A549 (cell line): ENCODE data around the gene MMP24. TPM values are rescaled to one million over a fixed set of nuclear protein-coding genes. Genes with fewer than 3 reads are reported as not detected.
A peak's percentile ranks its signal among the peaks of the same experiment; 100 is the strongest.

Source experiments
- ATAC-seq, 2 experiments: fragments of 200-7000 bp in 1 of 2; fragments of >200 bp in 1 of 2; cut with Nextera tagmentation in 1 of 2; cut with Tn5 transposase in 1 of 2; 3 replicates each; pipeline versions ENCODE4 v1.8.0 to v1.9.1; 2018 to 2020; ENCODE audit warnings: mild to moderate bottlenecking in 1 of 2, moderate library complexity in 1 of 2
- CTCF ChIA-PET: fragments of 300-600 bp; sonication (Branson Sonifier 250); formaldehyde crosslinking; extraction: SDS; loops from one replicate; lab custom pipeline; 2021; ENCODE audit warnings: antibody characterized with exemption, inconsistent platforms; lab: Yijun Ruan, JAX
- POLR2A ChIA-PET: fragments of 350-600 bp; formaldehyde crosslinking; extraction: SDS; loops from one replicate; lab custom pipeline; 2021; ENCODE audit warnings: antibody characterized with exemption, inconsistent platforms; lab: Yijun Ruan, JAX
- DNase-seq, 2 experiments: peaks; one replicate each; pipeline versions ENCODE4 v3.0.0 to v3.0.0-alpha.2; 2011 to 2016; ENCODE audit warnings: low read depth in 1 of 2, low spot score in 1 of 2
- FAIRE-seq: peaks from 2 replicates; lab custom pipeline; 2011; peaks lifted over from hg19 to GRCh38; lab: Jason Lieb, UNC
- H3K27ac ChIP-seq, 2 experiments: fragments of >200 bp; sonication (Bioruptor Twin); formaldehyde crosslinking; 3 replicates each; pipeline ENCODE4 v1.5.1; 2016 to 2017
- H3K4me1 ChIP-seq: fragments of >200 bp; sonication (Bioruptor Twin); formaldehyde crosslinking; 3 replicates; pipeline ENCODE4 v1.6.1; 2016
- H3K4me2 ChIP-seq: fragments of >200 bp; sonication (Bioruptor Twin); formaldehyde crosslinking; 3 replicates; pipeline ENCODE4 v1.6.1; 2016
- H3K4me3 ChIP-seq: fragments of >200 bp; sonication (Bioruptor Twin); formaldehyde crosslinking; 3 replicates; pipeline ENCODE4 v1.5.1; 2016
- H3K9me3 ChIP-seq: fragments of >200 bp; sonication (Bioruptor Twin); formaldehyde crosslinking; 3 replicates; pipeline ENCODE4 v1.6.1; 2016
- CBX2 ChIP-seq: fragments of 200-600 bp; sonication (generic); IDR thresholded peaks from 2 replicates; pipeline ENCODE4 v1.6.1; 2016; ENCODE audit warnings: low read depth, mild to moderate bottlenecking, borderline replicate concordance
- CBX8 ChIP-seq: fragments of 200-600 bp; sonication (generic); IDR thresholded peaks from 2 replicates; pipeline ENCODE4 v1.6.1; 2016
- EHMT2 ChIP-seq: fragments of 200-600 bp; sonication (generic); IDR thresholded peaks from 2 replicates; pipeline ENCODE4 v1.6.1; 2016; ENCODE audit warnings: antibody characterized with exemption, low read depth, mild to moderate bottlenecking, moderate library complexity
- HDAC2 ChIP-seq: fragments of 200-600 bp; sonication (generic); IDR thresholded peaks from 2 replicates; pipeline ENCODE4 v1.6.1; 2016
- HEYL ChIP-seq: fragments of 250-450 bp; sonication (Bioruptor Pico); IDR thresholded peaks from 2 replicates; pipeline ENCODE4 v1.8.0; 2021; ENCODE audit warnings: mild to moderate bottlenecking, moderate library complexity
- HOXB5 ChIP-seq: fragments of 250-450 bp; sonication (Bioruptor Pico); IDR thresholded peaks from 2 replicates; pipeline ENCODE4 v1.5.0; 2020; ENCODE audit warnings: mild to moderate bottlenecking, moderate library complexity
- JUN ChIP-seq, 2 experiments: fragments of >200 bp; sonication (Bioruptor Twin); formaldehyde crosslinking; IDR thresholded peaks; 2 replicates in 1 of 2; 3 replicates in 1 of 2; pipeline ENCODE4 v1.6.1; 2016 to 2017
- KDM5A ChIP-seq: fragments of 200-600 bp; sonication (generic); IDR thresholded peaks from 2 replicates; pipeline ENCODE4 v1.6.1; 2016; ENCODE audit warnings: antibody characterized with exemption, mild to moderate bottlenecking
- MAX ChIP-seq: IDR thresholded peaks from 2 replicates; pipeline ENCODE4 v1.6.1; 2012
- NPAS2 ChIP-seq: fragments of 250-450 bp; sonication (Bioruptor Pico); IDR thresholded peaks from 2 replicates; pipeline ENCODE4 v1.8.0; 2022; ENCODE audit warnings: mild to moderate bottlenecking, moderate library complexity, borderline replicate concordance
- NR3C1 ChIP-seq: fragments of >200 bp; sonication (Bioruptor Twin); formaldehyde crosslinking; IDR thresholded peaks from 3 replicates; pipeline ENCODE4 v1.6.1; 2017
- POLR2A ChIP-seq: IDR thresholded peaks from 2 replicates; pipeline ENCODE4 v1.6.1; 2012; ENCODE audit warnings: mild to moderate bottlenecking, low read length
- POLR2AphosphoS2 ChIP-seq: conservative IDR thresholded peaks from 2 replicates; pipeline ENCODE4 v1.6.1; 2012; ENCODE audit warnings: low read length, improper control_type of control experiment, inconsistent platforms
- RAD21 ChIP-seq, 2 experiments: fragments of >200 bp in 1 of 2; sonication (Bioruptor Twin) in 1 of 2; formaldehyde crosslinking in 1 of 2; IDR thresholded peaks in 1 of 2; conservative IDR thresholded peaks in 1 of 2; 2 replicates in 1 of 2; 3 replicates in 1 of 2; pipeline ENCODE4 v1.6.1; 2012 to 2018; ENCODE audit warnings: inconsistent platforms in 1 of 2
- RARB ChIP-seq: fragments of 250-450 bp; sonication (Bioruptor Pico); IDR thresholded peaks from 2 replicates; pipeline ENCODE4 v1.8.0; 2021; ENCODE audit warnings: mild to moderate bottlenecking, moderate library complexity
- REST ChIP-seq: fragments of 200-600 bp; sonication (generic); IDR thresholded peaks from 2 replicates; pipeline ENCODE4 v1.6.1; 2016; ENCODE audit warnings: antibody characterized with exemption, mild to moderate bottlenecking, moderate library complexity
- SMC3 ChIP-seq: fragments of >200 bp; sonication (Bioruptor Twin); formaldehyde crosslinking; IDR thresholded peaks from 3 replicates; pipeline ENCODE4 v1.6.1; 2018; ENCODE audit warnings: inconsistent platforms
- WGBS: methylation state at CpG from one replicate; pipeline ENCODE4 v1.1.6; 2017; ENCODE audit errors: missing lambda C conversion rate; 5-methylcytosine and 5-hydroxymethylcytosine counted together
- polyA plus RNA-seq, 4 experiments: library from polyadenylated mRNA; depleted of rRNA in 3 of 4; stranded (reverse); fragments of >200 nt; fragmentation: RNase III in 1 of 4; extraction: RNeasy Plus Mini Kit Qiagen cat#74134 plus additional on column Dnase treatment in 1 of 4; gene quantifications; 2 replicates in 3 of 4; 3 replicates in 1 of 4; pipeline ENCODE4 v1.2.3, GENCODE V29; 2011 to 2017
- TF ChIP-seq, protein P1 (sequence below): fragments of 150-350 bp; IDR thresholded peaks from 2 replicates; pipeline ENCODE4 v1.6.1; 2014; ENCODE audit warnings: low read depth, mild to moderate bottlenecking, low read length
- TF ChIP-seq, protein P2 (sequence below): fragments of 250-450 bp; sonication (Bioruptor Pico); IDR thresholded peaks from 2 replicates; pipeline ENCODE4 v1.5.0; 2020; ENCODE audit warnings: low read depth, mild to moderate bottlenecking, moderate library complexity
- TF ChIP-seq, protein P3 (sequence below): fragments of 450-650 bp; IDR thresholded peaks from 2 replicates; pipeline ENCODE4 v1.6.1; 2014; ENCODE audit warnings: antibody characterized with exemption
- TF ChIP-seq, protein P4 (sequence below): fragments of >200 bp; sonication (Bioruptor Twin); formaldehyde crosslinking; IDR thresholded peaks from 3 replicates; pipeline ENCODE4 v1.6.1; 2016
- TF ChIP-seq, protein P5 (sequence below): fragments of >200 bp; sonication (Bioruptor Twin); formaldehyde crosslinking; IDR thresholded peaks from 2 replicates; pipeline ENCODE4 v1.6.1; 2016
- TF ChIP-seq, protein P6 (sequence below): IDR thresholded peaks from 2 replicates; pipeline ENCODE4 v1.6.1; 2012; ENCODE audit warnings: low read depth, borderline replicate concordance

The MMP24 gene
- polyA plus RNA-seq, 2 of the 4 experiments (the other 2 are of a cell fraction): 21.3 to 33.3 TPM

- FAIRE-seq (no peak), DNase-seq (peak; percentile 49 to 50), ATAC-seq (peak; percentile 84 to 92)
- POLR2A ChIA-PET: interaction anchor here (0.8 kb wide), 1 partner anchor 12 kb away, joined by 6 read pairs; no protein-coding TSS in a partner anchor
- Histone ChIP-seq H3K4me1 (peaks cover 18% of the 10 kb centered on the region; the same call in 2 of the 3 replicates), H3K9me3 (no peaks in the 10 kb centered on the region), H3K4me2 (peak overlapping the region; percentile 93), H3K4me3 (peak overlapping the region; percentile 65), H3K27ac (peak overlapping the region; percentile 61 to 93; a peak in 5 of 6 replicates)
- 20% methylated on average over 21 of the region's 74 CpGs for WGBS
- CTCF ChIA-PET: interaction anchor here (0.8 to 3.6 kb wide), 10 partner anchors 11 to 133 kb away, joined by 3 to 18 read pairs (median 6); no protein-coding TSS in a partner anchor
- peak; percentile 93 for TF ChIP-seq REST
- no peak for TF ChIP-seq HEYL (CRISPR knock-in tag)
- peak; percentile 80 for TF ChIP-seq EHMT2
- no peak for TF ChIP-seq CBX8
- no peak for TF ChIP-seq NR3C1
- TF ChIP-seq SMC3: no peak
- no peak for TF ChIP-seq POLR2A
- peak; percentile 84 for TF ChIP-seq MAX
- TF ChIP-seq HOXB5: no peak
- TF ChIP-seq KDM5A: no peak
- TF ChIP-seq, protein P1, sequence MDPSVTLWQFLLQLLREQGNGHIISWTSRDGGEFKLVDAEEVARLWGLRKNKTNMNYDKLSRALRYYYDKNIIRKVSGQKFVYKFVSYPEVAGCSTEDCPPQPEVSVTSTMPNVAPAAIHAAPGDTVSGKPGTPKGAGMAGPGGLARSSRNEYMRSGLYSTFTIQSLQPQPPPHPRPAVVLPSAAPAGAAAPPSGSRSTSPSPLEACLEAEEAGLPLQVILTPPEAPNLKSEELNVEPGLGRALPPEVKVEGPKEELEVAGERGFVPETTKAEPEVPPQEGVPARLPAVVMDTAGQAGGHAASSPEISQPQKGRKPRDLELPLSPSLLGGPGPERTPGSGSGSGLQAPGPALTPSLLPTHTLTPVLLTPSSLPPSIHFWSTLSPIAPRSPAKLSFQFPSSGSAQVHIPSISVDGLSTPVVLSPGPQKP: no peak
- TF ChIP-seq, protein P2, sequence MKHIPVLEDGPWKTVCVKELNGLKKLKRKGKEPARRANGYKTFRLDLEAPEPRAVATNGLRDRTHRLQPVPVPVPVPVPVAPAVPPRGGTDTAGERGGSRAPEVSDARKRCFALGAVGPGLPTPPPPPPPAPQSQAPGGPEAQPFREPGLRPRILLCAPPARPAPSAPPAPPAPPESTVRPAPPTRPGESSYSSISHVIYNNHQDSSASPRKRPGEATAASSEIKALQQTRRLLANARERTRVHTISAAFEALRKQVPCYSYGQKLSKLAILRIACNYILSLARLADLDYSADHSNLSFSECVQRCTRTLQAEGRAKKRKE: 0 out of 2 replicates have a peak, but pooled peaks have one; percentile 38
- no peak for TF ChIP-seq CBX2
- TF ChIP-seq POLR2AphosphoS2: no peak
- TF ChIP-seq, protein P3, sequence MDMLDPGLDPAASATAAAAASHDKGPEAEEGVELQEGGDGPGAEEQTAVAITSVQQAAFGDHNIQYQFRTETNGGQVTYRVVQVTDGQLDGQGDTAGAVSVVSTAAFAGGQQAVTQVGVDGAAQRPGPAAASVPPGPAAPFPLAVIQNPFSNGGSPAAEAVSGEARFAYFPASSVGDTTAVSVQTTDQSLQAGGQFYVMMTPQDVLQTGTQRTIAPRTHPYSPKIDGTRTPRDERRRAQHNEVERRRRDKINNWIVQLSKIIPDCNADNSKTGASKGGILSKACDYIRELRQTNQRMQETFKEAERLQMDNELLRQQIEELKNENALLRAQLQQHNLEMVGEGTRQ: no peak
- no peak for TF ChIP-seq NPAS2
- TF ChIP-seq, protein P4, sequence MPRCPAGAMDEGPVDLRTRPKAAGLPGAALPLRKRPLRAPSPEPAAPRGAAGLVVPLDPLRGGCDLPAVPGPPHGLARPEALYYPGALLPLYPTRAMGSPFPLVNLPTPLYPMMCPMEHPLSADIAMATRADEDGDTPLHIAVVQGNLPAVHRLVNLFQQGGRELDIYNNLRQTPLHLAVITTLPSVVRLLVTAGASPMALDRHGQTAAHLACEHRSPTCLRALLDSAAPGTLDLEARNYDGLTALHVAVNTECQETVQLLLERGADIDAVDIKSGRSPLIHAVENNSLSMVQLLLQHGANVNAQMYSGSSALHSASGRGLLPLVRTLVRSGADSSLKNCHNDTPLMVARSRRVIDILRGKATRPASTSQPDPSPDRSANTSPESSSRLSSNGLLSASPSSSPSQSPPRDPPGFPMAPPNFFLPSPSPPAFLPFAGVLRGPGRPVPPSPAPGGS: no peak
- TF ChIP-seq, protein P5, sequence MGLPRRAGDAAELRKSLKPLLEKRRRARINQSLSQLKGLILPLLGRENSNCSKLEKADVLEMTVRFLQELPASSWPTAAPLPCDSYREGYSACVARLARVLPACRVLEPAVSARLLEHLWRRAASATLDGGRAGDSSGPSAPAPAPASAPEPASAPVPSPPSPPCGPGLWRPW: no peak
- TF ChIP-seq RAD21 (conservative IDR thresholded peaks at IDR 0.05 in 1 of 2, IDR thresholded peaks at IDR 0.05 in 1 of 2): 0 out of 5 replicates have a peak, but pooled peaks of 1 of the 2 experiments have one; percentile 15
- 0 out of 5 replicates have a peak, but pooled peaks of 1 of the 2 experiments have one; percentile 15 for TF ChIP-seq JUN (IDR thresholded peaks at IDR 0.05)
- TF ChIP-seq HDAC2: no peak
- TF ChIP-seq RARB (CRISPR knock-in tag): no peak
- TF ChIP-seq, protein P6, sequence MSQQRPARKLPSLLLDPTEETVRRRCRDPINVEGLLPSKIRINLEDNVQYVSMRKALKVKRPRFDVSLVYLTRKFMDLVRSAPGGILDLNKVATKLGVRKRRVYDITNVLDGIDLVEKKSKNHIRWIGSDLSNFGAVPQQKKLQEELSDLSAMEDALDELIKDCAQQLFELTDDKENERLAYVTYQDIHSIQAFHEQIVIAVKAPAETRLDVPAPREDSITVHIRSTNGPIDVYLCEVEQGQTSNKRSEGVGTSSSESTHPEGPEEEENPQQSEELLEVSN: peak; percentile 70
Measured at GRCh38 chr20:35226884-35227681, 593 bp downstream of the MMP24 start.
